Endodermal cell (in vitro differentiated cells): ENCODE data around the gene CNTROB. TPM values are rescaled to one million over a fixed set of nuclear protein-coding genes. Genes with fewer than 3 reads are reported as not detected.
A peak's percentile ranks its signal among the peaks of the same experiment; 100 is the strongest.

ENCODE experiments used
- DNase-seq: peaks from one replicate; pipeline ENCODE4 v3.0.0-alpha.2; 2017
- H3K27ac ChIP-seq: 2 replicates; pipeline ENCODE4 v1.5.1; 2013; ENCODE audit warnings: mild to moderate bottlenecking, low read depth, low read length, moderate library complexity
- H3K27me3 ChIP-seq: 2 replicates; pipeline ENCODE4 v1.6.1; 2013; ENCODE audit warnings: mild to moderate bottlenecking, low read length, moderate library complexity; ENCODE audit not compliant: insufficient read depth, control insufficient read depth, poor library complexity, severe bottlenecking
- H3K36me3 ChIP-seq: 2 replicates; pipeline ENCODE4 v1.7.0; 2013; ENCODE audit warnings: mild to moderate bottlenecking, low read length, moderate library complexity; ENCODE audit not compliant: control insufficient read depth, insufficient read depth
- H3K4me1 ChIP-seq: one replicate; pipeline ENCODE4 v1.7.0; 2013; ENCODE audit warnings: low read length; ENCODE audit not compliant: control insufficient read depth, insufficient read depth
- H3K4me3 ChIP-seq: 2 replicates; pipeline ENCODE4 v1.5.1; 2013; ENCODE audit warnings: mild to moderate bottlenecking, low read length, moderate library complexity
- H3K9ac ChIP-seq: 2 replicates; pipeline ENCODE4 v1.6.1; 2013; ENCODE audit warnings: mild to moderate bottlenecking, low read length, moderate library complexity; ENCODE audit not compliant: poor library complexity, severe bottlenecking; ENCODE audit errors: extremely low read depth
- H3K9me3 ChIP-seq: 2 replicates; pipeline ENCODE4 v1.6.1; 2013; ENCODE audit warnings: mild to moderate bottlenecking, low read length, moderate library complexity; ENCODE audit not compliant: control insufficient read depth
- H3K27ac Mint-ChIP-seq: 2 replicates; pipeline ENCODE4 v1.8.0; 2020; ENCODE audit warnings: mixed read lengths
- H3K27me3 Mint-ChIP-seq: 2 replicates; pipeline ENCODE4 v1.8.0; 2021; ENCODE audit warnings: mild to moderate bottlenecking, mixed read lengths; ENCODE audit not compliant: insufficient read depth
- H3K36me3 Mint-ChIP-seq: 2 replicates; pipeline ENCODE4 v1.8.0; 2020; ENCODE audit warnings: low read depth, mixed read lengths
- H3K4me1 Mint-ChIP-seq: 2 replicates; pipeline ENCODE4 v1.8.0; 2020; ENCODE audit warnings: mixed read lengths
- H3K4me3 Mint-ChIP-seq: 2 replicates; pipeline ENCODE4 v1.8.0; 2020; ENCODE audit warnings: mild to moderate bottlenecking, moderate library complexity, mixed read lengths
- H3K9me3 Mint-ChIP-seq: 2 replicates; pipeline ENCODE4 v1.8.0; 2020; ENCODE audit warnings: mild to moderate bottlenecking, mixed read lengths
- CTCF ChIP-seq: fragments of 200-600 bp; sonication (generic); conservative IDR thresholded peaks from 2 replicates; pipeline ENCODE4 v1.5.0; 2021; ENCODE audit warnings: antibody characterized with exemption, mild to moderate bottlenecking
- WGBS, 2 experiments: methylation state at CpG; one replicate each; pipeline versions ENCODE4 v1.1.5 to v1.1.7; 2013; ENCODE audit warnings: missing lambda C conversion rate in 2 of 2, mixed read lengths in 1 of 2; ENCODE audit not compliant: insufficient coverage in 1 of 2, insufficient read length in 1 of 2; 5-methylcytosine and 5-hydroxymethylcytosine counted together
- total RNA-seq, 2 donors: library from RNA; stranded (reverse); fragmentation: NEBNext Ultra II Directional in 1 of 2; extraction: Animal tissue kit (Norgen Biotek cat#: 25700) in 1 of 2; gene quantifications; 2 replicates in 1 of 2; 3 replicates in 1 of 2; pipeline ENCODE4 v1.2.1, GENCODE V29; 2021

The CNTROB gene
- total RNA-seq, 2 donors from 2014 or later = 47.5 to 57.4 TPM

GRCh38 chr17:7982666-7983065 lies 50.7 kb downstream of the CNTROB start:
- Mint-ChIP-seq H3K9me3 (peaks cover 7% of the 10 kb centered on the region), H3K27ac (no peak overlapping the region), H3K36me3 (no peaks in the 10 kb centered on the region), H3K27me3 (peaks cover 6% of the 10 kb centered on the region), H3K4me1 (peaks cover 23% of the 10 kb centered on the region), H3K4me3 (no peak overlapping the region)
- H3K9me3 ChIP-seq = no peaks in the 10 kb centered on the region
- H3K4me1 ChIP-seq = no peaks in the 10 kb centered on the region
- H3K36me3 ChIP-seq = no peaks in the 10 kb centered on the region
- no peak overlapping the region for H3K4me3 ChIP-seq
- WGBS, 2 experiments = 86 to 89% methylated on average over 6 of the region's 6 CpGs
- no peak overlapping the region for H3K27ac ChIP-seq
- DNase-seq = peak; percentile 60
- no peaks in the 10 kb centered on the region for H3K27me3 ChIP-seq
- TF ChIP-seq CTCF = peak; percentile 52
- no peak overlapping the region for H3K9ac ChIP-seq

GRCh38 chr17:7984904-7985303 lies 52.9 kb downstream of the CNTROB start:
- Mint-ChIP-seq H3K27me3 (peaks cover 18% of the 10 kb centered on the region), H3K9me3 (no peaks in the 10 kb centered on the region), H3K4me3 (no peak overlapping the region), H3K36me3 (no peaks in the 10 kb centered on the region), H3K4me1 (peaks cover 18% of the 10 kb centered on the region), H3K27ac (no peak overlapping the region)
- Histone ChIP-seq H3K27me3 (no peaks in the 10 kb centered on the region), H3K9me3 (no peaks in the 10 kb centered on the region), H3K4me3 (no peak overlapping the region), H3K36me3 (no peaks in the 10 kb centered on the region), H3K27ac (no peak overlapping the region), H3K9ac (no peak overlapping the region), H3K4me1 (no peaks in the 10 kb centered on the region)
- no peak for TF ChIP-seq CTCF
- DNase-seq = no peak
- 88 to 95% methylated on average over 6 to 9 of the region's 9 CpGs for WGBS, 2 experiments

GRCh38 chr17:7987112-7987893 lies 55.3 kb downstream of the CNTROB start:
- H3K4me1 Mint-ChIP-seq = peaks cover 11% of the 10 kb centered on the region
- H3K36me3 Mint-ChIP-seq = no peaks in the 10 kb centered on the region
- peaks cover 3% of the 10 kb centered on the region for H3K9me3 Mint-ChIP-seq
- TF ChIP-seq CTCF = no peak
- H3K9ac ChIP-seq = no peak overlapping the region
- no peaks in the 10 kb centered on the region for H3K9me3 ChIP-seq
- 83 to 85% methylated on average over 8 to 10 of the region's 12 CpGs for WGBS, 2 experiments
- H3K27me3 Mint-ChIP-seq = peaks cover 29% of the 10 kb centered on the region
- no peak for DNase-seq
- no peak overlapping the region for H3K4me3 Mint-ChIP-seq
- no peaks in the 10 kb centered on the region for H3K27me3 ChIP-seq
- no peak overlapping the region for H3K27ac Mint-ChIP-seq
- H3K36me3 ChIP-seq = no peaks in the 10 kb centered on the region
- H3K4me3 ChIP-seq = no peak overlapping the region
- H3K4me1 ChIP-seq = no peaks in the 10 kb centered on the region
- no peak overlapping the region for H3K27ac ChIP-seq
